Stimulated activated CD4-positive, alpha-beta T cell treated with anti-CD3 and anti-CD28 coated beads, TNF-alpha, amount 100 ng/mL, for 4 hours (primary cell): ENCODE measurements around the gene SOS1.
"Not testable (repeated sequence)": the region's sequence is repeated elsewhere in the genome, so short reads cannot be mapped to it uniquely, and the experiment has no call there.

ENCODE experiments used
- DNase-seq, 3 experiments: peaks; one replicate each; pipeline ENCODE4 v3.0.0-alpha.2; 2020; ENCODE audit warnings: low read depth in 3 of 3

SOS1 gene

DNA sequence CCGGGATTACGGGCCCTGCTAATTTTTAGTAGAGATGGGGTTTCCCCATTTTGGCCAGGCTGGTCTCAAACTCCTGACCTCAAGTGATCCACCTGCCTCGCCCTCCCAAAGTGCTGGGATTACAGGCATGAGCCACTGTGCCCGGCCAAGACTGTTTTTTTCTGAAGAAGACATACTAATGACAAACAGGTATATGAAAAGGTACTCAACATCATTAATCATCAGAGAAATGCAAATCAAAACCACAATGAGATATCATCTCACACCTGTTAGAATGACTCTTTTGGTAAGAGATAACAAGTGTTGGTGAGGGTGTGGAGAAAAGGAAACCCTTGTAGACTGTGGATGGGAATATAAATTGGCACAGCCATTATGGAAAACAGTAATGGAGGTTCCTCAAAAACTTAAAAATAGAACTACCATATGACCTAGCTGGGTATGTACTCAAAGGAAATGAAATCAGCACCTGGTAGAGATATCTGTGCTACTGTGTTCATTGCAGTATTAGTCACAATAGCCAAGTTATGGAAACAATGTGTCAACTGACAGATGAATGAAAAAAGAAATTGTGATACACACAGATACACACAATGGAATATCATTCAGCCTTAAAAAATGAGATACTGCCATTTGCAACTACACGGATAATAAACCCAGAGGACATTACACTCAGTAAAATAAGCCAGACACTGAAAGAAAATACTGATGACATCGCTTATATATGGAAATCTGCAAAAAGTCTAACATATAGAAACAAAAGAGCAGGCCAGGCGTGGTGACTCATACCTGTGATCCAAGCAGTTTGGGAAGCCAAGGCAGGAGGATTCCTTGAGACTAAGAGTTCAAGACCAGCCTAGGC, 20.8 kb downstream of the SOS1 start:
- no peak for DNase-seq

DNA sequence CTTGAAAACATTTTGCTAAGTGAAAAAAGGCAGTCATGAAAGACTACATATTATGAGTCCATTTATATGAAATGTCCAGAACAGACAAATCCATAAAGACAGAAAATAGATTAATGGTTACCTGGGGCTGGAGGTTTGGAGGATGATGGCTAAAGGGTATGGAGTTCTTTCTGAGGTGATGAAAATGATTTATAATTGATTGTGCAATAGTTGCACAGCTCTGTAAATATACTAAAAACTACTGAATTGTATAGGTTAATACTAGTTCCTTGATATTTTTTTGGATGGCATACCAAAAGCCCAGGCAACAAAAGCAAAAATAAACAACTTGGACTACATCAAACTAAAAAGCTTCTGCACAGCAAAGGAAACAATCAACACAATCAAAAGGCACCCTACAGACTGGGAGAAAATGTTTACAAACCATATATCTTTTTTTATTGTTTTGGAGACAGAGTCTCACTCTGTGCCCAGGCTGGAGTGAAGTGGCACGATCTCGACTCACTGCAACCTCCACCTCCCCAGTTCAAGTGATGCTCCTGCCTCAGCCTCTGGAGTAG, 21.5 kb downstream of the SOS1 start:
- no peak for DNase-seq

DNA sequence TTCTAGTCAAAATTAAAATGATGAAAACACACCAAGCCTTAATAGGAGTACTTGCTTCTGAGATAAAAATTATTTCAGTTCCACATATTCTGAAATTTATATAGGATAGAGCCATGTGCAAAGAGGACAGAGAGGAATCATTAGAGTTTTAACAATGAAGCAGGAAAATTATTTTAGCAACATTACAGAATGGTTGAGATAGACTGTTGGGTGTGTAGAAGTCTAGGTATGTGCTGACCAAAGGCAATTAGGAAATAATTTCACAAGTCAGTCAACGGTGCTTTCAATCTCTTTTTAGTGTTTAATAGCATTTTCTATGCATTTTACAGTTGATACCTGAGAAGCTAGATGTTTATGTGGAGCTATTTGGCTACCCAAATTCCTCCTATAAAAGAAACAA, 25.2 kb downstream of the SOS1 start:
- no peak for DNase-seq

DNA sequence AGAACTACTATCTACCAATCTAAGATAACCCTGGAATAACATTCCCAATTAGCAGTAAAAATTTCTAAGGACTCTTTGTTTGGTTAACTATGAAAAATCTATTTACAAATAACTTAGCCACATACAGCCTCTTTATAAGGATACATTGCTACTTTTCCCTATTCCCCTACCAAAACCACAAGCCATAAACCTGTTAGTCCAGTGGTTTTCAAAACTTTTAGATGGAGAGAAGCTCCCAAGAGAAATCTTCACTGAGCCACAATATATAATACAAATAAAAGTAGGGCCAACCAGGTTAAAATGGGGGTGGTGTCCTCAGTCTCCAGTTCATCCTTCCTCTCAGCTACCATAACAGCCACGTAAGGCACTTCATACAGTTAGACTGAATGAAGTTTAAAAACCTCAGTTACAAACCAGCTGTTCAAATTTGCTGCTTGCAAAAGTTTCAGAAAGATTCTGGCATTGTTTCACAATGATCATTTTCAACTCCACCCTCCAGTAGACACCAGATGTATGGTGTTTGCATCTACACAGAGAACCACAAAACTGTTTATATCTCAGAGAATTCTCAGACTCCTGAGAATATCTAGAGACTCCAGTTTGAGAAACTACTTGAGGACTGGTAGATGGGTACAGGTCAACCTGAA, 26.0 kb downstream of the SOS1 start:
- no peak for DNase-seq

DNA sequence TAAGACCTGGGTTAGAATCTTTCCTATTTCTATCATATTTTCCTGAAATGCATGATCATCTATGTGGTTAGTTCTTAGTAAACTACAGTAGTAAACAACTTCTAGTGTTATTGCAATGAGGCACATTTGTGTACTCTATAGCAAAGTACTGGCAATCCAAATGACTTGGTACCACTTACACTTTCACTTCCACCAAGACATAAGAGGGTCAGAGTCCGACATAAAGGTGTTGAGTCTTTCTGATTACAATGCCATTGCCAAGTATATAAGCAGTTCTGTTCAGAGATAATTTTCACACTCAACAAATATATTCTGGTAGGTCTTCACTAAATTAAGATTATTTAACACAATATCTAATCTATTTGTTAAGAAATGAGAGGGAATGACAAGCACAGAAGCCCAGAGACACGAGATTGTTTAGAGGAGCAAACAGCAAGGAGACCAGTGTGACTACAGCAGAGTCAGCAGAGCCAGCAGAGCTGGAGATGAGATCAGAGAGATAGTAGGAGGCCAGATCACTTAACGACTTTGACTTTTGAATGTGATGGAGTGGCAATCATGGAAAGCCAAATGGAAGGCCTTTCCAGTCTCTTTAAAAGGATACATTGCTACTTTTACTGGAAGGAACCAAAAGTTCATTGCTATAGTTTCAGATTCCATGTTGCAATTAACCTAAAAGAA, 27.5 kb downstream of the SOS1 start:
- DNase-seq = no peak

DNA sequence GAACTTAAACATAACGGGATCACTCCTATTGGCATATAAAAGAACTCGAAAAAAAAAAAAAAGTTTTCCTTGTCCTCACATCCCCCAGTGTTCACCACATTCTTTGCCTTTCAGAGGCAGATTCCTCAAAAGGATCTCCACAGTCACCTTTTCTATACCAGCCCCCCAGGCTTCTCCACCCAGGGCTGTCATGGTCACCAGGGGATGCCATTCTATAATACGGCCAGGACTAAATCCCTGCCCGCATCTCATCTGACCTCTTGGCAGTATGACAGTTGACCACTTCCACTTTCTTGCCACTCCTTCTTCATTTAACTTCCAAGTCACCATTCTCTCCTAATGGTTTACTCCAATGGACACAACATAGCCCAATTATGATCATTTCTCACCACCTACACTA, 29.3 kb downstream of the SOS1 start:
- DNase-seq = no peak

DNA sequence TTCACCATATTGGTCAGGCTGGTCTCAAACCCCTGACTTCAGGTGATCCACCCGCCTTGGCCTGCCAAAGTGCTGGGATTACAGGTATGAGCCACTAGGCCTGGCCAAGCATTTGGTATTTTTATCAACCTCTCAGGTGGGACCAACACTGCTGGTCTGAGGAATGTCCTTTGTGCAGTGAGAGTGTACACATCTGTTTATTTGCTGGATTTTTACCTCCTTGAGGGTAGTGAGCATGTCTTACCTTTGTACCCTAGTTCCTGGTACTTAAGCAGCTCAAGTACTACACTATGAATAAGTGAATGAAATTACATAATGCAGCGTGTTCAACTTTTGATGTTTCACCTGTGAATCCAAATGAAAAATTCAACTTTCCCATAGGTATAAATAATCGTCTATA, 29.8 kb downstream of the SOS1 start:
- DNase-seq = no peak

DNA sequence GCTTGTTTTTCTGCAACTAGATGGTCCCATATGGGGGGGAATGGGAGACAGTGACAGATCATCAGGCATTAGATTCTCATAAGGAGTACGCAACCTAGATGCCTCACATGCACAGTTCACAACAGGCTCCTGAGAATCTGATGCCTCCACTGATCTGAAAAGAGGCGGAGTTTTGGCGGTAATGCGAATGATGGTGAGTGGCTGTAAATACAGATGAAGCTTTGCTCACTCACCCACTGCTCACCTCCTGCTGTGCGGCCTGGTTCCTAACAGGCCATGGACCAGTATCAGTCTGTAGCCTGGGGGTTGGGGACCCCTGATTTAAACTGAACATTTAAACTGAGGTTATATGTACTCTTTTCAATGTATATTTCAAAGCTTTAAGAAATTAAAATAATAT, 40.7 kb downstream of the SOS1 start:
- no peak for DNase-seq

DNA sequence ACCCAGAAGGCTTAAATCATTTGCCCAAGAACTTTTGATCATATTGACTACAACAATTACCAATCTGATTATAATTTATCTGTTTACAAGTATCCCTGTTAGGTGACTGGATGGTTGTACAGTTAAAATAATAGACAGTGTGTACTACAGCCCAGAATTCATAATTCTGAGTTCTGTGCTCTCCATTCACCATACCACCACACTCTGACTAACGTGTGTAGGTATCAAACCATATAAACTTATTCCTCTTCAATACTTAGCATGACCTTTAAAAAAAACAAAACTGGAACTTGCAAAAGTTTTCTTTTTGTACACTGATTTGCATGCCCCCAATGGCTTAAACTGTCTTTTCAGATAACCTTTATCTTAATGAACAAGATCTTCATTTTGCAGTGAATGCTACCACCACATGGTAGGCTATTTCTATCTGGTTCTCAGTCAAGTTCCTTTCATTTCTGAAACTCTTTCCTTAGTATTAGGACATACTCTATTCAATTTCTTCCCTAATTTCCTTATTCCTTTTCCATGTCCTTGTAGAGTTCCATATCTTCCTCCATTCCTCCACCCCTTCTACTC, 50.9 kb downstream of the SOS1 start:
- no peak for DNase-seq

DNA sequence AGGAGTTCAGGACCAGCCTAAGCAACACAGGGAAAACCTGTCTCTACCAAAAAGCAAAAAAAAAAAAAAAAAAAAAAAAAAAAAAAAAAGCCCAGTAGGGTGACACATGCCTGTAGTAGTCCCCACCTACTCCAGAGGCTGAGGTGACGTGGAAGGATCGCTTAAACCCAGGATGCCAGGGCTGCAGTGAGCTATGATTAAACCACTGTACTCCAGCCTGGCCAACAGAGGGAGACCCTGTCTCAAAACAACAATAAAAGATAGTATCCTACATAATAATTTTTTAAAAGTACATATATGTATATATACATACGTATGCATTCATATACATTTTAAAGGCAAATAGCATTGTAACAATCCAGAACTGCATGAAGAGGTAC, 51.7 kb downstream of the SOS1 start:
- no peak for DNase-seq

DNA sequence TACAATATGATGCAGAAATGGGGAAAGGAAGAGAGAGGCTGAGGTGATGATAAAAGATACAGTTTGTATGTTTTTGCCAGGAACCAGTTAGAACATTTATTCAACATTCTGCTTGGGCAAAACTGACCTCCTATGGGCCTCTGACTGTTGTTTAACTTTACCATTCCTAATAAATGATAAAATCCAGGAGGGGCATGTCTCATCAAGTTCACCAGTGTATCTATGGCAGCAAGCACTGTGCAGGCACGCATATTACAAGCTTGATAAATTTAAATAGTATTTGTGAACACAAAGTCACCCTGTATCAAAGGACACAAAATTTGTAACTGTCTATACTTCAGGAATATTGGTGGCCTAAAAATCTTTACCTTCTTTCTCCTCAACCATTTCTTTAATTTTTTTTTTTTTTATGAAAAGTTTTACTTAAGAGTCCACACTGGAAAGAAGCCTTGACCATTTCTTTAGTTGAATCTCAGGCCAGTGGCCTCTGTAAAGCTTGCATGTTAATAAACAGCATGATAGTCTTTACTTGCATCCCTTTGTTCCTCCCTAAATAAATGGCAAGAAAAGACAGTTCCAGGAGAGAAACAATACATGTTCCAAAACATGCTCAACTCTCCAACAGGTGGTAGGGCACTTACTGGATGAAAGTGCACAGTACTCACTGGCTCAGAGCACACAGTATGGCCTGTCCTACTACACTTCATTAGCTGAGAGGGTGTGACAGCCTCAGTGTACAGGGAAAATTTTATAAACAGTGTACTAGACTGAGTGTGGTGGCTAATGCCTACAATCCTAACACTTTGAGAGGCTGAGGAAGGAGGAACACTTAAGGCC, 52.3 kb downstream of the SOS1 start:
- DNase-seq = no peak

DNA sequence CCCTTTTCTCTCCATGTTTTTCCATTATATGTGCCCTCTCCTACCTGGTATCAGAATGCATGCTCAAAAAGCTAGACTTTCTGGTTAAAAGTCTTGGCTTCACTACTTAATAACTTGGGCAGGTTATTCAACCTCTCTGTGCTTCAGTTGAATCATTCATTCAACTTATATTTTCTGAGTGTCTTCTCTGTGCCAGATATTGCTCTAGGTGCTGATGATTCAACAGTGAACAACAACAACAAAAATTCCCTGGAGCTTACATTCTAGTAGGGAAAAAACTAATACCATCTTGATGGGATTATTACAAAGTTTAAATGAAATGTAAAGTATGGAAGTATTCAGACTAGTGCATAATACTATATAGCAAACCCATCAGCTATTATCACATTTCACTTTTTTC, 55.2 kb downstream of the SOS1 start:
- DNase-seq = no peak

DNA sequence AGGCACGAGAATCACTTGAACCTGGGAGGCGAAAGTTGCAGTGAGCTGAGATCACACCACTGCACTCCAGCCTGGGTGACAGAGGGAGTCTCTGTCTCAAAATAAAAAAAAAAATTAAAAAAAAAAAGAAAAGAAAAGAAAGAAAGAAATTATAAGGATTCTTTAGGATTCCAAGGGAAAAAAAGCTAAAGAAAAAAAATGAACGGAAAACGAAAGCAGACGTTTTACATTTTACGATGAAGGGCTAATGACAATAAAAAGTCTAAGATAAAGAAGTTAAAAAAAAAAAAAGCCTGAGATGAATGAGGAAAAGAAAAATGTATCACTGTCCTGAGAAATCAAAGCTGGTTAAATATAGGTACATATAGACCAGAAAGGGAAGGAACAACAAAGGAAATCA, 58.5 kb downstream of the SOS1 start:
- DNase-seq = no peak

DNA sequence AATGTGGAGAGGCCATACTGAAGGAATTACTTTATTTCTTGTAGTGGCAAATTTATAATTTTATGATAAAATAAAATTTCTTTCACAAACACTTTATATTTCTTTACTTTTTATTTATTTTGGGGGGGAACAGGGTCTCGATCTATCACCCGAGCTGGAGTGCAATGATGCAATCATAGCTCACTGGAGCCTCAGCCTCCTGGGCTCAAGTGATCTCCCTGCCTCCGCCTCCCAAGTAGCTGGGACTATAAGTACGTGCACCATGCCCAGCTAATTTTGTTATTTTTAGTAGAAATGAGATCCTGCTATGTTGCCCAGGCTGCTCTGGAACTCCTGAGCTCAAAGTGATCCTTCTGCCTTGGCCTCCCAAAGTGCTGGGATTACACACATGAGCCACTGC, 59.6 kb downstream of the SOS1 start:
- DNase-seq = no peak

DNA sequence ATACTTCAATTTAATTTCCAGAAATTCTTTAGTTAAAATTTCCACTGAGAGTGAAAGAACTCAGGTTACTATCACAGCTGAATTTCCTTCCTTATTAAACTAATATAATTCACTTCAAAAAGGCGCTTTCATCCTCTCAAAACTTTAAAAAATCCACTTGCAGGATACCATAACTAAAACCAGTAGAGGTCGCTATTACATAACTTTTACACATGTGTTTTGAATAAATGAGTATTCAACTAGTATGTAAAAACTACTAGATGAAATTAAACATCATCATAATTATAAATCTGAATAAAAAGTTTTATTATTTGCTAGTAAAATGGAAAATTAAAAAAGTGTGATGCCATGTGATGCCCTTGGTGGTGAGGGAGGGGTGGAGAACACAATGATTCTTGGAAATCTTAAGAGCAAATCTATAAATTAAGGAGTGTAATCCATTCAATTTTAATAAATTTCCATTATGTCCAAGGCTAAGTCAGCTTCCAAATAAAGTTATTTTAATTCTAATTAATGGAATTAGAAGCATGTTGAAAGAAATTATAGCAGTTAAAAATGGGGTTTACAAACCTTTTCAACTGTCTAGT, 61.4 kb downstream of the SOS1 start:
- no peak for DNase-seq

DNA sequence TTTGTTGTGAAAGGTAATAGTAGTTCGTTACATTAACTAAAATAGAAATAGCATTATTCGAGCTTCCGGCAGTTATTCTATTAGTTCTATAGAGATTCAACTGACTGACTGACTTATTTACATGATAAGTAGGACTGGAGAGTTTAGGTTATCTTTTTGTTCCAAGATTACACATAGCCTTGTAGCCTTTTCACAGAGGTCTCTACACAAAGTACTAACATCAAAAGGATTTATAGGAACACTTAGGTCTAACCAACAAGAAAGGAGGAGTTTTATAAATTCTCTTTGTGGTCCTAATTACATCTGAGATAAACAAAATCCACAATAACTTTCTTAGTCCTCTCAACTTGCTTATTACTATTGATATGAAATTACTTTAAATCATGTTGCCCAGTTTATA, 62.8 kb downstream of the SOS1 start:
- DNase-seq = no peak

DNA sequence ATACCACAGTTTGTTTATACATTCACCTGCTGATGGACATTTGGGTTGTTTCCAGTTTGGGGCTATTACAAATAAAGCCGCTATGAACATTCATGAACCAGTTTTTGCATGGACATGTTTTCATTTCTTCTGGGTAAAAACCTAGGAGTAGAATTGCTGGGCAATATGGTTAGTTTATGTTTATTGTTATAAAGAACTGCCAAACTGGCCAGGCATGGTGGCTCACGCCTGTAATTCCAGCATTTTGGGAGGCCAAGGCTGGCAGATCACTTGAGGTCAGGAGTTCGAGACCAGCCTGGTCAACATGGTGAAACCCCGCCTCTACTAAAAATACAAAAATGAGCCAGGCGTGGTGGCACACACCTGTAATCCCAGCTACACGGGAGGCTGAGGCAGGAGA, 68.2 kb downstream of the SOS1 start:
- not testable (repeated sequence) for DNase-seq

DNA sequence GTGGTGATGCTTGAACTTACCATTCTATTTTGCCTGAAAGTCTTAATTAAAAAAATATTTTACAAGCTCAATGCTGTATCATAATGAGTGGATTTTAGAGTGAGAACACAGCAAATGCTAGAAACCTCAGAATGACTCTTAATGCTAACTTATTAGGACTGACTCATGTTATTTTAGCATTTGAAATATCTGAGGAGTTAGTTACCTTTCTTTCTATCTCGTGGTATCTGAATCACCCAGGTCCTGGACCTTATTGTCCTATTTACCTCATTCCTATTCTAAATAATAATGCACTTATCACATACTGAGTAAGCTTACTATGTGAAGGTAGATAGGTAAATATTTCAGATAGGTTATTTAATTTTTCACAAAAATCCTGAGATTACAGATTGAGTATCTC, 70.7 kb downstream of the SOS1 start:
- no peak for DNase-seq

DNA sequence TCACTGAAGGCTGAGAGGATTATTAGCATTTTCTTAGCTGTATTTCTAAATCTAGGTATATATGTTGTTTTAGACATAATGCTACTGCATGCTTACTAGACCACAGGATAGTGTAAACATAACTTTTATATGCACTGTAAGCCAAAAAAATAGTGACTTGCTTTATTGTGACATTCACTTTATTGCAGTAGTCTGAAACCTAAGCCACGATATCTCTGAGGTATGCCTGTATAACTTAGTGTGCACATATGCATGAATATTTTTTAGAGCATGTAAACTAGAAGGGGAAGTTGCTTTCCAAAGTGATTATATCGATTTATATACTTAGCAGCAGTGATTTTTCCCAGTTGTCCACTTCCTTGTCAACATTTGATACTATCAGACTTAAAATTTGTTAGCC, 81.8 kb downstream of the SOS1 start:
- DNase-seq = no peak

DNA sequence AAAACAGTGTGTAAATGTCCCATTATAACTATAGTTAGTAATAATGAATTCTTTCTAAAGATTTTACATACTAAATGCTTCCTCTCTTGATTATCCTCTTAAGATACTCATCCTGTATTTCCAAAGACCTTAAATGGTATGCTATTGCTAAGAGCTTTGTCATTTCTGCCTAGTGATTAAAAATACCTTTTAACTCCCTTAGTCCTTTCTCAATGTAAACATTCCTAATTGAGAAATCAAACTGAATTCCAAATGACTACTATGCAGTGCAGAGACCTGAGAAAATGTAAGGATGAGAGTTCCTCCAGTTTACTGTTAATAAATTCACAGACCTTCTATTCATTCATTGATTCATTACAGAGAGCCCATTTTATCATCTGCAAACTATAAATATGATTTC, 86.9 kb downstream of the SOS1 start:
- DNase-seq = no peak

DNA sequence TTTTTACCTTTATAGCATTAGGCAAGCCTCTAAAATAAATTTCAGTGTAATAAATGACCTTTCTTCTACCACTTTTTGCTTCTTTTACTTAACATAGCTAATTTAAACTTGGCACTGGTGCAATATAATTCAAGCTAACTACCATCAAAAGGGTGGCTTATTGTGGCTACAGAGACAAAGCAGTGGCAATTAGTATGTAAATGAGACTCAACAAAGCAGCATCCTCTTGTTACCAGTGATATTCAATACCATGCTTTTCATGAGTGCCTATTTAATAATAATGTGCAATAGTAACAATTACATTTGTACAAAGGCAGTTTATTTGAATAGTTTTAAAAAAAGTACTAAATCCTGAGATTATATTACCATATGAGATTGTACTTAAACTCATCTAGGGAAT, 93.4 kb downstream of the SOS1 start:
- no peak for DNase-seq
